GM06990 (cell line): ENCODE measurements around the gene LYZ.

ENCODE experiments used
- DNase-seq: peaks from one replicate; pipeline ENCODE4 v3.0.0-alpha.2; 2011; ENCODE audit not compliant: insufficient read length; ENCODE audit errors: extremely low read depth
- H3K27me3 ChIP-seq: replicated peaks from 2 replicates; pipeline ENCODE4 v1.6.0; 2011; ENCODE audit warnings: low read length; ENCODE audit not compliant: control insufficient read depth, insufficient read depth
- H3K36me3 ChIP-seq: 2 replicates; pipeline ENCODE4 v1.5.1; 2011; ENCODE audit warnings: low read length; ENCODE audit not compliant: control insufficient read depth, insufficient read depth
- H3K4me3 ChIP-seq: replicated peaks from 2 replicates; pipeline ENCODE4 v1.5.1; 2011; ENCODE audit warnings: low read depth, mild to moderate bottlenecking, control low read depth, low read length
- TF ChIP-seq, protein P1 (sequence below): IDR thresholded peaks from 2 replicates; pipeline ENCODE4 v1.5.1; 2011; ENCODE audit warnings: low read length, control low read depth, mild to moderate bottlenecking, inconsistent platforms; ENCODE audit not compliant: insufficient read depth, poor library complexity, severe bottlenecking

The LYZ gene

DNA sequence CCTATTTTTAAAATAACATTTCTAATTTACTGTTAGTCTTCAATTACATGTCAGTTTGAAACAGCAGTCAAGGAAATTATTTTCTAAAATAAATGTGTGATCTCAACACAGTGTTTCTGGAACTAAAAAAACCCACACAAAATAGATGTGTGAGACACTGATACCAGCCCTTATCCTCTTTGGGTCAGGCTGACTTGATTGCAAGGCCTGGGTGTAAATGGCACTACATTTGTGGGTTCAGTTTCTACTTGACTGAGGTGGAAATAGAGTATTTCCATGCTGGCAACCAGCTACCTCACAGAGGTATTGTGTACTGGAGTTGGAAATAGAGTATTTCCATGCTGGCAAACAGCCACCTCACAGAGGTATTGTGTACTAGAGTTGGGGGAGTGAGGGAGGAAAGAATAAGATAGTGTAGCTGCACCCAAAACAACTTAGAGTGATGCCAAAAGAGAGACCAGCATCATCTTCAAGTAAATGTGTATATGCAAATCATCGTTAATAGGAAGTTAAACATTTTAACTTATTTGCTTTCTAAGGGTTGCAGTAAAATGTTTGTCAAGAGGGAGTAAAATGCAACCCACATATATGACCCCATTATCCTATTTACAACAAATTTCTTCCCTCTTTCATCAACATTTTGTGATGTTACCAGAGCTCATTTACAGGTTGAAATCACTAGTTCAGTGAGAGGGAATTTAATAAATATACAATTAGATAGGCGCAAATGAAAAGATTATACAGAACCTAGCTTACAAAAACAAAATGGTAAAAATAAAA lies 10.7 kb upstream of the LYZ start:
- Histone ChIP-seq H3K4me3 (no peak overlapping the region), H3K27me3 (no peaks in the 10 kb centered on the region; the same call in 1 of the 2 replicates), H3K36me3 (no peaks in the 10 kb centered on the region)
- no peak for DNase-seq
- TF ChIP-seq, protein P1, sequence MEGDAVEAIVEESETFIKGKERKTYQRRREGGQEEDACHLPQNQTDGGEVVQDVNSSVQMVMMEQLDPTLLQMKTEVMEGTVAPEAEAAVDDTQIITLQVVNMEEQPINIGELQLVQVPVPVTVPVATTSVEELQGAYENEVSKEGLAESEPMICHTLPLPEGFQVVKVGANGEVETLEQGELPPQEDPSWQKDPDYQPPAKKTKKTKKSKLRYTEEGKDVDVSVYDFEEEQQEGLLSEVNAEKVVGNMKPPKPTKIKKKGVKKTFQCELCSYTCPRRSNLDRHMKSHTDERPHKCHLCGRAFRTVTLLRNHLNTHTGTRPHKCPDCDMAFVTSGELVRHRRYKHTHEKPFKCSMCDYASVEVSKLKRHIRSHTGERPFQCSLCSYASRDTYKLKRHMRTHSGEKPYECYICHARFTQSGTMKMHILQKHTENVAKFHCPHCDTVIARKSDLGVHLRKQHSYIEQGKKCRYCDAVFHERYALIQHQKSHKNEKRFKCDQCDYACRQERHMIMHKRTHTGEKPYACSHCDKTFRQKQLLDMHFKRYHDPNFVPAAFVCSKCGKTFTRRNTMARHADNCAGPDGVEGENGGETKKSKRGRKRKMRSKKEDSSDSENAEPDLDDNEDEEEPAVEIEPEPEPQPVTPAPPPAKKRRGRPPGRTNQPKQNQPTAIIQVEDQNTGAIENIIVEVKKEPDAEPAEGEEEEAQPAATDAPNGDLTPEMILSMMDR: no peak

DNA sequence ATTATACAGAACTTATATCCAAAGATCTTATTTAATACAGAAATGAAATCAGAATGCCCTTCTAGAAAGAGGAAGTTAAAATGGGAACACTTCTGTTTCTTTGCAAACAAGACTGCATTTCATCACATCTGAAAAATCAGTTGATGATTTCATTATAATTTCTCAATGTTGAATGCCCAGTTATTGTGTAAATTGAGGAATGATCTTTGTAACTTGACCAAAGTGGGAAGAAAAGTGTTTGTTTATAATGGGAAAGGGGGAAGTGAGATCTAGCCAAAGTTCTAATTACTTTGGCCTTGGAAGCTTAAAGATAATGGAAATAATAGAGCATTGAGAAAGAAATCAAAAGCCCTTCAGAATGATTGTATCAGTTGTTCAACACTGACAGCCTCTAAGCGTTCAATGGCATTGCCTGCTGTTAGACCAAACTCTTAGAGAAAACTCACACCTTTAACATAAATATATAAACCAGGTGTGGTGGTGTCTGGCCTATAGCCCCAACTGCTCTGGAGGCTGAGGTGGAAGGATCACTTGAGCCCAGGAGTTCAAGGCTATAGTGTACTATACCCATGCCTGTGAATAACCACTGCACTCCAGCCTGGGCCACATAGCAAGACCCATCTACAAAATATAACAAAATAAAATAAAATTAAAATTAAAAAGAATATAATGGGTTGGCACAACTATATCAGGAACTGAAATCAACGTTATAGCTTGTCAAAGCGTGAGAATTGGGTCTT lies 9.9 kb upstream of the LYZ start:
- DNase-seq: no peak
- no peak overlapping the region for H3K4me3 ChIP-seq
- no peaks in the 10 kb centered on the region for H3K36me3 ChIP-seq
- TF ChIP-seq, protein P1: no peak
- H3K27me3 ChIP-seq: no peaks in the 10 kb centered on the region; the same call in 1 of the 2 replicates

DNA sequence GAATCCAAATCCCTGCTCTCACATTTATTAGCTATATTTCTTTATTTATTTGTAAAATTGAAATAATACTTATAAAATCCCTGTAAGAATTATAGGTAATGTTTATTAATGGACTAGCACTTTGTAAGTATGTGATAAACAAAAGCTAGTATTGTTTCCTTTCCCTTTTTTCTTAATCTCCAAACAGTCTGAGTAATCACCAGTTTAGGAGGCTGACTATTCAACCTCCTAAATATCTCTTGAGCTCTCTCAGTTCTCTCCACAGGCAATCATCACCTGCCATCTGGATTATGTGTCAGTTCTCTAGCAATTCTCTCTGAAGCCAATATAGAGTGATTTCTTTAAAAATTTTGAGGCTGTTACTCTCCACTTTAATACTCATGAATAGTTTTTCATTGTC lies 9.2 kb upstream of the LYZ start:
- TF ChIP-seq, protein P1: no peak
- no peaks in the 10 kb centered on the region for H3K36me3 ChIP-seq
- no peaks in the 10 kb centered on the region; the same call in 1 of the 2 replicates for H3K27me3 ChIP-seq
- H3K4me3 ChIP-seq: no peak overlapping the region
- DNase-seq: no peak

DNA sequence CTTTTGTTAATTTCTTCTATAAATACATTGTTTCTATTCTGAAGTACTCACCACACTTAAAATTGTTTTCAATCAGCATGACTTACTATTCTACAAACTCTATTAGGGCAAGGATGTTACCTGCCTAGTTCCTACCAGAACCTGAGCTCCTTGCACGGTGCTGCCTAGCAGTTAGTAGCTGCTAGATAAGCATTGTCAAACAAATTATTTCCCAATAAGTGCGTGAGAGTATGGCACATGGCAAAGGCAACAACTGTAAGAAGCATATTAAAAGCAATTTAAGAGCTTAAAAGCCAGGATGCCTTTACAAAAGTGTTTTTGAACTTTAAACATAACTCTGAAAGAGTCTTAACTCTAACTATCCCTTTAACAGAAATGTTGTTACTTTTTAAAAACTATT lies 8.2 kb upstream of the LYZ start:
- Histone ChIP-seq H3K4me3 (no peak overlapping the region), H3K27me3 (no peaks in the 10 kb centered on the region; the same call in 1 of the 2 replicates), H3K36me3 (no peaks in the 10 kb centered on the region)
- TF ChIP-seq, protein P1: no peak
- DNase-seq: no peak

DNA sequence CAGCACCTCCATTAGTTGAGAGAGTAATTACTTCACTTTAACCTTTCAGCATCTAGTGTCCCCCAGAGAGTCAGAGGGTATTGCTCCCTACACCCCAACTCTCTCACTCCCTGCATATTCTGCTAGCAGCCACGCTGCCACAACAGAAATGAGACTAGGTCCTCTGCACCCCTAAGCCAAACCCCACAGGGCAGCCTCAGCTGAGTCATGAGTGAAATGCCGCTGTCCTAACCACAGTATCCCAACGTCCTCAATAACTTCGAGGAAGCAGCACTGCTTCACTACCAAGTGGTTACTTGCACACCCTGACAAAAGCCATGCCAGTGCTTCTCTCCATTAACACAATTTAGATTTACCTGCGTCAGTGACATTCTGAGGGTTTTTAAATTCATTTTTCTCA lies 6.9 kb upstream of the LYZ start:
- no peak for DNase-seq
- H3K4me3 ChIP-seq: no peak overlapping the region
- no peaks in the 10 kb centered on the region; the same call in 1 of the 2 replicates for H3K27me3 ChIP-seq
- H3K36me3 ChIP-seq: no peaks in the 10 kb centered on the region
- TF ChIP-seq, protein P1: no peak
